GM23338 (cell line): ENCODE measurements around the gene USP10. TPM values are rescaled to one million over a fixed set of nuclear protein-coding genes. Genes with fewer than 3 reads are reported as not detected.

Experiments used
- ATAC-seq: fragments of 200-7000 bp; cut with Tn5 transposase; 3 replicates; pipeline ENCODE4 v1.9.1; 2020
- DNase-seq: peaks from one replicate; pipeline ENCODE4 v3.0.0-alpha.2; 2015; ENCODE audit warnings: low spot score
- H2AFZ ChIP-seq: fragments of 200-600 bp; sonication (generic); 2 replicates; pipeline ENCODE4 v1.8.0; 2016; ENCODE audit warnings: antibody characterized with exemption, mild to moderate bottlenecking, moderate library complexity
- H3F3A ChIP-seq: fragments of 200-600 bp; sonication (generic); replicated peaks from 2 replicates; pipeline ENCODE4 v1.8.0; 2017; ENCODE audit warnings: antibody characterized with exemption, mixed run types, low read depth
- H3K27ac ChIP-seq: fragments of 200-600 bp; sonication (generic); 2 replicates; pipeline ENCODE4 v1.6.1; 2016; ENCODE audit warnings: low read depth
- H3K27me3 ChIP-seq: fragments of 200-600 bp; sonication (generic); 2 replicates; pipeline ENCODE4 v1.8.0; 2016; ENCODE audit warnings: mild to moderate bottlenecking, mixed run types, moderate library complexity; ENCODE audit not compliant: insufficient read depth
- H3K36me3 ChIP-seq: fragments of 200-600 bp; sonication (generic); 2 replicates; pipeline ENCODE4 v1.8.0; 2016; ENCODE audit warnings: mild to moderate bottlenecking; ENCODE audit not compliant: insufficient read depth
- H3K4me1 ChIP-seq: fragments of 200-600 bp; sonication (generic); 2 replicates; pipeline ENCODE4 v1.8.0; 2016; ENCODE audit warnings: mild to moderate bottlenecking, moderate library complexity; ENCODE audit not compliant: insufficient read depth
- H3K4me2 ChIP-seq: fragments of 200-600 bp; sonication (generic); 2 replicates; pipeline ENCODE4 v1.7.1; 2017; ENCODE audit warnings: mixed run types
- H3K4me3 ChIP-seq: fragments of 200-600 bp; sonication (generic); 2 replicates; pipeline ENCODE4 v1.6.1; 2016; ENCODE audit warnings: mixed run types
- H3K79me2 ChIP-seq: fragments of 200-600 bp; sonication (generic); replicated peaks from 2 replicates; pipeline ENCODE4 v1.8.0; 2017; ENCODE audit warnings: mild to moderate bottlenecking; ENCODE audit not compliant: insufficient read depth
- H3K9me2 ChIP-seq: fragments of 200-600 bp; sonication (generic); 2 replicates; pipeline ENCODE4 v1.8.0; 2017; ENCODE audit not compliant: insufficient read depth
- H4K20me1 ChIP-seq: fragments of 200-600 bp; sonication (generic); replicated peaks from 2 replicates; pipeline ENCODE4 v1.8.0; 2017; ENCODE audit warnings: mild to moderate bottlenecking; ENCODE audit not compliant: insufficient read depth
- H3K27ac Mint-ChIP-seq: 2 replicates; pipeline ENCODE4 v1.8.0; 2020; ENCODE audit warnings: inconsistent platforms, mild to moderate bottlenecking, moderate library complexity, mixed read lengths
- H3K27me3 Mint-ChIP-seq: 3 replicates; pipeline ENCODE4 v1.8.0; 2022; ENCODE audit warnings: low read depth, mild to moderate bottlenecking, moderate library complexity, mixed read lengths, inconsistent platforms; ENCODE audit not compliant: insufficient read depth, poor library complexity
- H3K36me3 Mint-ChIP-seq: 3 replicates; pipeline ENCODE4 v1.8.0; 2021; ENCODE audit warnings: low read depth, mild to moderate bottlenecking, inconsistent platforms, moderate library complexity, mixed read lengths
- H3K4me1 Mint-ChIP-seq: 3 replicates; pipeline ENCODE4 v1.8.0; 2020; ENCODE audit warnings: mild to moderate bottlenecking, inconsistent platforms, mixed read lengths
- H3K4me3 Mint-ChIP-seq: 3 replicates; pipeline ENCODE4 v1.8.0; 2021; ENCODE audit warnings: moderate library complexity, mild to moderate bottlenecking, inconsistent platforms, mixed read lengths
- H3K9me3 Mint-ChIP-seq: 3 replicates; pipeline ENCODE4 v1.8.0; 2020; ENCODE audit warnings: moderate library complexity, mild to moderate bottlenecking, inconsistent platforms, mixed read lengths
- CREB1 ChIP-seq: fragments of 250-450 bp; sonication (Bioruptor Pico); IDR thresholded peaks from 2 replicates; pipeline ENCODE4 v1.5.0; 2020; ENCODE audit warnings: low read depth, mild to moderate bottlenecking, moderate library complexity
- CTCF ChIP-seq, 2 experiments: fragments of 200-600 bp in 1 of 2; sonication (generic) in 1 of 2; conservative IDR thresholded peaks; 2 replicates each; pipeline versions ENCODE4 v1.5.1 to v1.6.1; 2016 to 2017; ENCODE audit warnings: antibody characterized with exemption in 2 of 2, low read depth in 2 of 2, mild to moderate bottlenecking in 2 of 2, moderate library complexity in 1 of 2
- EZH2 ChIP-seq: fragments of 200-600 bp; sonication (generic); IDR thresholded peaks from one replicate; pipeline ENCODE4 v1.8.0; 2017; ENCODE audit warnings: antibody characterized with exemption, mild to moderate bottlenecking, low read depth; ENCODE audit not compliant: unreplicated experiment
- EZH2phosphoT487 ChIP-seq: fragments of 200-600 bp; sonication (generic); IDR thresholded peaks from one replicate; pipeline ENCODE4 v1.8.1; 2018; ENCODE audit warnings: antibody characterized with exemption; ENCODE audit not compliant: unreplicated experiment
- JUNB ChIP-seq: IDR thresholded peaks from one replicate; pipeline ENCODE4 v1.6.1; 2016; ENCODE audit warnings: antibody characterized with exemption; ENCODE audit not compliant: unreplicated experiment
- NANOG ChIP-seq: IDR thresholded peaks from 2 replicates; pipeline ENCODE4 v1.6.1; 2016; ENCODE audit warnings: antibody characterized with exemption, borderline replicate concordance
- POLR2AphosphoS5 ChIP-seq: IDR thresholded peaks from 2 replicates; pipeline ENCODE4 v1.6.1; 2016; ENCODE audit warnings: antibody characterized with exemption, low read depth
- REST ChIP-seq: IDR thresholded peaks from one replicate; pipeline ENCODE4 v1.6.1; 2018; ENCODE audit warnings: antibody characterized with exemption; ENCODE audit not compliant: unreplicated experiment
- STAT1 ChIP-seq: IDR thresholded peaks from one replicate; pipeline ENCODE4 v1.6.1; 2016; ENCODE audit warnings: antibody characterized with exemption; ENCODE audit not compliant: unreplicated experiment
- ZNF114 ChIP-seq: fragments of 250-450 bp; sonication (Bioruptor Pico); IDR thresholded peaks from 2 replicates; pipeline ENCODE4 v1.5.0; 2020; ENCODE audit warnings: mild to moderate bottlenecking, moderate library complexity
- ZNF331 ChIP-seq: fragments of 250-450 bp; sonication (Bioruptor Pico); IDR thresholded peaks from 2 replicates; pipeline ENCODE4 v1.5.0; 2020; ENCODE audit warnings: low read depth, mild to moderate bottlenecking, moderate library complexity
- polyA plus RNA-seq: library from polyadenylated mRNA; unstranded; fragments of >200 nt; fragmentation: Nextera tagmentation; extraction: Ambion mirVana; gene quantifications from 2 replicates; pipeline ENCODE4 v1.2.1, GENCODE V29; 2016
- total RNA-seq: library from RNA; depleted of rRNA; stranded (reverse); fragments of >200 nt; shearing (Covaris generic); gene quantifications from 2 replicates; pipeline ENCODE4 v1.2.3, GENCODE V29; 2014
- TF ChIP-seq, protein P1 (sequence below): fragments of 250-450 bp; sonication (Bioruptor Pico); IDR thresholded peaks from 2 replicates; pipeline ENCODE4 v1.5.0; 2020; ENCODE audit warnings: mild to moderate bottlenecking, moderate library complexity
- TF ChIP-seq, protein P2 (sequence below): IDR thresholded peaks from 2 replicates; pipeline ENCODE4 v1.6.1; 2016; ENCODE audit warnings: antibody characterized with exemption

USP10 gene
- total and polyA plus RNA-seq, 2 experiments from 2014 or later = 158 to 194 TPM

DNA sequence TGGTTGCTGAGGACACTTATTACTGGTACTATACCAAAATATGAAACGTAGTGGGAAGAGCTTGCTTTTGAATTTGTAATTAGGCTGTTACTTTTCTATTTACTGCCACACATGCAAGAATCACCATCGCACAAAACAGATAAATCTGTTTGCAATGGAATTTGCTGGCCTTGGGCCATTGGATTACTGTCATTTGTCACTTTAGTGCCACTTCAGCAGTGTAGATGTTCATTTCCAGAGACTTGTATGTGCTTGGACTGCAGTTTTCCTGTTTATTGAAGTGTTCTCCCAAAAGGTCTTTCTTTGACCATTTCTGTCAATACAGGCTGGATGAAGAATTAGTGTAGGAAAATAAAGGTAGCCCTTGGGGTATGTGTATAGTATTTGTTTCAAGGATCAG, 4.5 kb downstream of the USP10 start:
- no peaks in the 10 kb centered on the region for H3K36me3 ChIP-seq
- peak overlapping the region; percentile 4; the same call in 1 of the 2 replicates for H3K4me2 ChIP-seq
- no peak overlapping the region for H3K4me3 ChIP-seq
- H2AFZ ChIP-seq = no peak overlapping the region
- ATAC-seq (no peak), DNase-seq (no peak)
- H3K27ac ChIP-seq = peak overlapping the region; percentile 36; the same call in 1 of the 2 replicates
- Mint-ChIP-seq H3K4me1 (peaks cover 49% of the 10 kb centered on the region), H3K36me3 (peaks cover 6% of the 10 kb centered on the region; the same call in 2 of the 3 replicates), H3K27ac (no peak overlapping the region), H3K9me3 (no peaks in the 10 kb centered on the region; the same call in 2 of the 3 replicates), H3K27me3 (peaks cover 7% of the 10 kb centered on the region), H3K4me3 (no peak overlapping the region)
- no peaks in the 10 kb centered on the region for H3K27me3 ChIP-seq
- peaks cover 84% of the 10 kb centered on the region for H4K20me1 ChIP-seq
- H3F3A ChIP-seq = 0 out of 2 replicates have a peak, but pooled peaks cover 4% of the 10 kb centered on the region
- H3K79me2 ChIP-seq = peaks cover 91% of the 10 kb centered on the region
- TF ChIP-seq REST (no peak), POLR2AphosphoS5 (no peak), NANOG (no peak), EZH2phosphoT487 (no peak), CTCF (conservative IDR thresholded peaks at IDR 0.05; ENCODE audit: low read depth in 2 of 2) (no peak), JUNB (no peak), ZNF331 (CRISPR knock-in tag) (no peak), ZNF114 (CRISPR knock-in tag) (no peak), CREB1 (no peak), STAT1 (no peak), EZH2 (no peak)
- TF ChIP-seq, protein P1, sequence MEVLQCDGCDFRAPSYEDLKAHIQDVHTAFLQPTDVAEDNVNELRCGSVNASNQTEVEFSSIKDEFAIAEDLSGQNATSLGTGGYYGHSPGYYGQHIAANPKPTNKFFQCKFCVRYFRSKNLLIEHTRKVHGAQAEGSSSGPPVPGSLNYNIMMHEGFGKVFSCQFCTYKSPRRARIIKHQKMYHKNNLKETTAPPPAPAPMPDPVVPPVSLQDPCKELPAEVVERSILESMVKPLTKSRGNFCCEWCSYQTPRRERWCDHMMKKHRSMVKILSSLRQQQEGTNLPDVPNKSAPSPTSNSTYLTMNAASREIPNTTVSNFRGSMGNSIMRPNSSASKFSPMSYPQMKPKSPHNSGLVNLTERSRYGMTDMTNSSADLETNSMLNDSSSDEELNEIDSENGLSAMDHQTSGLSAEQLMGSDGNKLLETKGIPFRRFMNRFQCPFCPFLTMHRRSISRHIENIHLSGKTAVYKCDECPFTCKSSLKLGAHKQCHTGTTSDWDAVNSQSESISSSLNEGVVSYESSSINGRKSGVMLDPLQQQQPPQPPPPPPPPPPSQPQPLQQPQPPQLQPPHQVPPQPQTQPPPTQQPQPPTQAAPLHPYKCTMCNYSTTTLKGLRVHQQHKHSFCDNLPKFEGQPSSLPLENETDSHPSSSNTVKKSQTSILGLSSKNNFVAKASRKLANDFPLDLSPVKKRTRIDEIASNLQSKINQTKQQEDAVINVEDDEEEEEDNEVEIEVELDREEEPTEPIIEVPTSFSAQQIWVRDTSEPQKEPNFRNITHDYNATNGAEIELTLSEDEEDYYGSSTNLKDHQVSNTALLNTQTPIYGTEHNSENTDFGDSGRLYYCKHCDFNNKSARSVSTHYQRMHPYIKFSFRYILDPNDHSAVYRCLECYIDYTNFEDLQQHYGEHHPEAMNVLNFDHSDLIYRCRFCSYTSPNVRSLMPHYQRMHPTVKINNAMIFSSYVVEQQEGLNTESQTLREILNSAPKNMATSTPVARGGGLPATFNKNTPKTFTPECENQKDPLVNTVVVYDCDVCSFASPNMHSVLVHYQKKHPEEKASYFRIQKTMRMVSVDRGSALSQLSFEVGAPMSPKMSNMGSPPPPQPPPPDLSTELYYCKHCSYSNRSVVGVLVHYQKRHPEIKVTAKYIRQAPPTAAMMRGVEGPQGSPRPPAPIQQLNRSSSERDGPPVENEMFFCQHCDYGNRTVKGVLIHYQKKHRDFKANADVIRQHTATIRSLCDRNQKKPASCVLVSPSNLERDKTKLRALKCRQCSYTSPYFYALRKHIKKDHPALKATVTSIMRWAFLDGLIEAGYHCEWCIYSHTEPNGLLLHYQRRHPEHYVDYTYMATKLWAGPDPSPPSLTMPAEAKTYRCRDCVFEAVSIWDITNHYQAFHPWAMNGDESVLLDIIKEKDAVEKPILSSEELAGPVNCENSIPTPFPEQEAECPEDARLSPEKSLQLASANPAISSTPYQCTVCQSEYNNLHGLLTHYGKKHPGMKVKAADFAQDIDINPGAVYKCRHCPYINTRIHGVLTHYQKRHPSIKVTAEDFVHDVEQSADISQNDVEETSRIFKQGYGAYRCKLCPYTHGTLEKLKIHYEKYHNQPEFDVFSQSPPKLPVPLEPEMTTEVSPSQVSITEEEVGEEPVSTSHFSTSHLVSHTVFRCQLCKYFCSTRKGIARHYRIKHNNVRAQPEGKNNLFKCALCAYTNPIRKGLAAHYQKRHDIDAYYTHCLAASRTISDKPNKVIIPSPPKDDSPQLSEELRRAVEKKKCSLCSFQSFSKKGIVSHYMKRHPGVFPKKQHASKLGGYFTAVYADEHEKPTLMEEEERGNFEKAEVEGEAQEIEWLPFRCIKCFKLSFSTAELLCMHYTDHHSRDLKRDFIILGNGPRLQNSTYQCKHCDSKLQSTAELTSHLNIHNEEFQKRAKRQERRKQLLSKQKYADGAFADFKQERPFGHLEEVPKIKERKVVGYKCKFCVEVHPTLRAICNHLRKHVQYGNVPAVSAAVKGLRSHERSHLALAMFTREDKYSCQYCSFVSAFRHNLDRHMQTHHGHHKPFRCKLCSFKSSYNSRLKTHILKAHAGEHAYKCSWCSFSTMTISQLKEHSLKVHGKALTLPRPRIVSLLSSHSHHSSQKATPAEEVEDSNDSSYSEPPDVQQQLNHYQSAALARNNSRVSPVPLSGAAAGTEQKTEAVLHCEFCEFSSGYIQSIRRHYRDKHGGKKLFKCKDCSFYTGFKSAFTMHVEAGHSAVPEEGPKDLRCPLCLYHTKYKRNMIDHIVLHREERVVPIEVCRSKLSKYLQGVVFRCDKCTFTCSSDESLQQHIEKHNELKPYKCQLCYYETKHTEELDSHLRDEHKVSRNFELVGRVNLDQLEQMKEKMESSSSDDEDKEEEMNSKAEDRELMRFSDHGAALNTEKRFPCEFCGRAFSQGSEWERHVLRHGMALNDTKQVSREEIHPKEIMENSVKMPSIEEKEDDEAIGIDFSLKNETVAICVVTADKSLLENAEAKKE = no peak
- TF ChIP-seq, protein P2, sequence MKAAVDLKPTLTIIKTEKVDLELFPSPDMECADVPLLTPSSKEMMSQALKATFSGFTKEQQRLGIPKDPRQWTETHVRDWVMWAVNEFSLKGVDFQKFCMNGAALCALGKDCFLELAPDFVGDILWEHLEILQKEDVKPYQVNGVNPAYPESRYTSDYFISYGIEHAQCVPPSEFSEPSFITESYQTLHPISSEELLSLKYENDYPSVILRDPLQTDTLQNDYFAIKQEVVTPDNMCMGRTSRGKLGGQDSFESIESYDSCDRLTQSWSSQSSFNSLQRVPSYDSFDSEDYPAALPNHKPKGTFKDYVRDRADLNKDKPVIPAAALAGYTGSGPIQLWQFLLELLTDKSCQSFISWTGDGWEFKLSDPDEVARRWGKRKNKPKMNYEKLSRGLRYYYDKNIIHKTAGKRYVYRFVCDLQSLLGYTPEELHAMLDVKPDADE = no peak
- peaks cover 47% of the 10 kb centered on the region for H3K4me1 ChIP-seq
- H3K9me2 ChIP-seq = no peaks in the 10 kb centered on the region
